T follicular helper cell (primary cell): ENCODE measurements around the gene MRPS2.
"Not testable (repeated sequence)": the region's sequence is repeated elsewhere in the genome, so short reads cannot be mapped to it uniquely, and the experiment has no call there.

ENCODE experiments used
- DNase-seq: peaks from one replicate; pipeline ENCODE4 v3.0.0-alpha.2; 2020; ENCODE audit warnings: low read depth

Gene MRPS2

GRCh38 chr9:135531096-135531495 lies 30.6 kb downstream of the MRPS2 start:
- DNase-seq = no peak

- no peak for DNase-seq
Measured at GRCh38 chr9:135533113-135533512, 32.6 kb downstream of the MRPS2 start.

GRCh38 chr9:135533674-135534073 lies 33.2 kb downstream of the MRPS2 start:
- DNase-seq = no peak

- not testable (repeated sequence) for DNase-seq
Measured at GRCh38 chr9:135534192-135534711, 33.8 kb downstream of the MRPS2 start.

- DNase-seq = not testable (repeated sequence)
Measured at GRCh38 chr9:135534826-135535225, 34.3 kb downstream of the MRPS2 start.

GRCh38 chr9:135535631-135536030 lies 35.1 kb downstream of the MRPS2 start:
- DNase-seq = not testable (repeated sequence)

GRCh38 chr9:135536216-135536615 lies 35.7 kb downstream of the MRPS2 start:
- DNase-seq = no peak

GRCh38 chr9:135543262-135543894 lies 42.9 kb downstream of the MRPS2 start:
- DNase-seq = not testable (repeated sequence)

- DNase-seq = no peak
Measured at GRCh38 chr9:135544981-135545635, 44.6 kb downstream of the MRPS2 start.

- DNase-seq = not testable (repeated sequence)
Measured at GRCh38 chr9:135545646-135546176, 45.2 kb downstream of the MRPS2 start, which contains the start of gene OBP2A. Gene OBP2A, plus strand, starts transcription at chr9:135546126. Its CDS starts 55 bp downstream, at chr9:135546181.

- not testable (repeated sequence) for DNase-seq
Measured at GRCh38 chr9:135546792-135547617, 46.5 kb downstream of the MRPS2 start.

GRCh38 chr9:135547756-135548736 lies 47.6 kb downstream of the MRPS2 start:
- DNase-seq = no peak

GRCh38 chr9:135549478-135550343 lies 49.2 kb downstream of the MRPS2 start:
- not testable (repeated sequence) for DNase-seq

- DNase-seq = no peak
Measured at GRCh38 chr9:135550344-135550918, 49.9 kb downstream of the MRPS2 start.

GRCh38 chr9:135551031-135551430 lies 50.5 kb downstream of the MRPS2 start:
- no peak for DNase-seq

- DNase-seq = no peak
Measured at GRCh38 chr9:135551456-135551855, 51.0 kb downstream of the MRPS2 start.

- no peak for DNase-seq
Measured at GRCh38 chr9:135552021-135552697, 51.7 kb downstream of the MRPS2 start.

GRCh38 chr9:135552698-135553171 lies 52.3 kb downstream of the MRPS2 start:
- no peak for DNase-seq
